Forelimb muscle (tissue), 1 donor: ENCODE results near the gene WNK2. TPM values are rescaled to one million over a fixed set of nuclear protein-coding genes. Genes with fewer than 3 reads are reported as not detected.

ENCODE experiments used
- DNase-seq: peaks from one replicate; pipeline ENCODE4 v3.0.0-alpha.2; 2013; ENCODE audit warnings: low read depth
- polyA plus RNA-seq: library from polyadenylated mRNA; unstranded; fragments of 120-200 nt; gene quantifications from one replicate; pipeline ENCODE4 v1.2.1, GENCODE V29; 2013; ENCODE audit not compliant: insufficient read length

WNK2 gene
- polyA plus RNA-seq, 1 donor: 16.4 TPM

- DNase-seq: no peak
Measured at GRCh38 chr9:93266521-93267001, 82.6 kb downstream of the WNK2 start.

DNA sequence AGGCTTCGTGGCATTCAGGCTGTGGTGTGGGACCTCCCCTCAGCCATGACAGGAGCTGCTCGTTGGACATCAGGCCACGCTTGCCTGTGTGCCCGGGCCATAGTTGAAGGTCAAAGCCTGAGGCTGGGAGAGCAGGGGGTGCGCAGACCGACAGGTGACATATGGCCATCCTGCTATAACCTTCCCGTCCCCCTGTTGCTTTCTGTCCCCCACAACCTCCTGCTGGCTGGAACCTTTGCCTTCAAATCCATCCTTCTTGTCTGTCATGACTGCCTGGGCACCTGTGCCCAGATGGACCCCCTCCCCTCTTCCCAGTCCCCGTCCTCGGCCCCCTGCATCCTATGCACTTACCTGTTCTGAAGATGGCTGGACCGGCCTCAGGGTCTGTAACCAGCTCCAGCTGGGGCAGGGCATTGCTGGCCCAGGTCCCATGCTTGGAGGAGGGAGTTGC lies 83.2 kb downstream of the WNK2 start:
- DNase-seq: no peak

- DNase-seq: no peak
Measured at GRCh38 chr9:93267681-93268505, 84.0 kb downstream of the WNK2 start.

DNA sequence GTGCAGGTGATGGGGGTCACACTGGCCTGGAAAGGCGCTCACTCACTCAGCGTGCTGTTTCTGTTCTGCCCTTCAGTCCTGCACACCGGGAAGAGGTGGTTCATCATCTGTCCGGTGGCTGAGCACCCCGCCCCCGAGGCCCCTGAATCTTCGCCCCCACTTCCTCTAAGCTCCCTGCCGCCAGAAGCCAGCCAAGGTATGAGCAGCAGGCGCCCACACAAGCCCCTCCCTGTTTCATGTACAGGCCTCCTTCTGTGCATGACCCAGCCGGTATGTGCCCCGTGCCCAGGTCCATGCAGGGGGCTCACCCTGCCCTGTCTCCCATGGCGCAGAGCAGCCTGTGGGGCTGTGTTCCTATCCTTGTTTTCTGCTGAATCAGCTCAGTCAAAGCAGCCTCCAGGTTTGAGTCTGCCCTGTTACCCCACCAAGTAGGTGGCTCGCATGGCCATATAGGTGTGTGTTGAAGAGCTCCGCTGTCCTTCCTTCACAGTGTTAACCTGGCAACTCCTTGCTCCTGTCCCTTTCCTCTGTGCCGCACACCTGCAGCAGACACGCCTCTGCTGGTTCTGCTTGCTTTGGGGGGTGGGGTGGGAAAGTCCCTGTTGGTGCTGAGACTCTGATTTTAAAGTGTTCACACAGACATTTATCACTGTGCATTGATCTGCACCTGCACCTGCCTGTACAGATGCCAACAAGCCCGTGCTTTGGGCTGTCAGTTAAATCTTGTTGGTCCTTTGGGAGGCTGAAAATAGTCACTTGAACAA lies 84.8 kb downstream of the WNK2 start:
- no peak for DNase-seq

DNA sequence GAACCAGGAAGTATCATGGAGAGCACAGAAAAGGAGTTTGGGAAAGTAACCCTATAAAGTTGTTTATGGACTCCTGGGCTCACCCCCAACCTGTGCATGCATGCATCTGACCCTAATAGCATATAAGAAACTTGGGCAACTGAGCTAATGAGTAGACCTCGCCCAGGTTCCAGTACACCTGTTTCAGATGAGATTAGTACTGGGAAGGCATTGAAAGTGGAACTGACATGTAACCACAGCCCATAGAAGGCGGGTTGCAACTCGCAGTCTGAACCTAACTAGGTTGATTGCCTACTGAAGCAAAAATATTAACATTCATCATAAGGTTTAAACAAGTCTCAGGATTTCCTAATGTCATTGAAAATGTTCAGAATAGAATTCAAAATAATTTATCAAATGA lies 87.0 kb downstream of the WNK2 start:
- no peak for DNase-seq

DNA sequence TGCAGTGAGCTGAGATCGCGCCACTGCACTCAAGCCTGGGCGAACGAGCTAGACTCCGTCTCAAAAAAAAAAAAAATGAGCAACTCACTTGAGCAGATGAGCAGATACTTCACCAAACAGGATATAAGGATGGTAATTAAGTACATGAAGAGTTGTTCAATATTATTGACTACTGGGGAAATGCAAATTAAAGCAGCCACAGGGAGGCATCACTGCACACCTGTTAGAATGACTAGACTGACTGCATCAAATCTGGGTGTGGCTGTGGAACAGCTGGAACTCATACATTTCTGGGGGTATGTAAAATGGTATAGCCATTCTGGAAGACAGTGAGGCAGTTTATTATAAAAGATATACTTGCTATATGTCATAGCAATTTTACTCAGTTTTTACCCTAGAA lies 93.0 kb downstream of the WNK2 start:
- DNase-seq: no peak

DNA sequence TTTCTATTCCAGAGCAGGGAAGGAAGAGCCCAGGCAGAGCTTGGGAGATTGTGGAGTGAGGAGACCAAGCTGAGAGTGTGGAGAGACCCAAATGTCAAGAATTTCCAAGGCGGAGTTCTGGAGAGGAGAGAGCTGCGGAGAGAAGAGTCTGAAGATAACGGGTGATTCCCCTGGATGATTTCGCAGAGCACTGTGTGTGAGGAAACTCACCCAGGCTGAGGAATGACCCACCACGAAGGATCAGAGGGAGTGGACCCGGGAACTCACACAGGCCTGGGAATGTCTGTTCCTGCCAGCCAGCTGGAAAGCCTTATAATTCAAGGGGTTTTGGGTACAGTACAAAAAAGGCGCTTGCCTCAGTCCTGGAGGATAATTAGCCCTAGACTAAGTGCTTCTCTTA lies 94.2 kb downstream of the WNK2 start:
- no peak for DNase-seq

DNA sequence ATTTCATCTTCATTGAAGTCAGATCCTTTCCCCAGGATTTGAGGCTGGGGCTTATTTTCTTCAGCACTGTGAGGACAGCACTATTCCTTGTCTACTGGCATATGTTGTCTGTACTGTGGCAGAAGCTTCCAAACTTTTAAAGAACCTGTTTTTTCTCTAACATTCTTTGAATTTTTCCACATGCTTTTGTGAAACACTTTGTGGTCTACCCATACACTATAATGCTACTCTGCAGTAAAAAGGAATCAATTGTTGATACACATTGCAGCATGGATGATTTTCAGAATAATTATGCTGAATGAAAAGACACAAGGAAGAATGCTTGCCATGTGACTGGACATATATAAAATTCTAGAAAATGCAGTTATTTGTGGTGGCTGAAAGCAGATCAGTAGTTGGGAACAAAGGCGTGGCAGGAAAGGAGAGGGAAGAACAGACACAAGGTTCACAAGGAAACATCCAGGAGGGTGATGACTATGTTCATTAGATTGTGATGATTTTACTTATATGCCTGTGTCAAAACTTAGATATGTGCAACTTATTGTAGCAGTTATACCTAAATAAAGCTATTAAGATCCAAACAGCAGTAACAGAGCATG lies 96.8 kb downstream of the WNK2 start:
- DNase-seq: no peak

DNA sequence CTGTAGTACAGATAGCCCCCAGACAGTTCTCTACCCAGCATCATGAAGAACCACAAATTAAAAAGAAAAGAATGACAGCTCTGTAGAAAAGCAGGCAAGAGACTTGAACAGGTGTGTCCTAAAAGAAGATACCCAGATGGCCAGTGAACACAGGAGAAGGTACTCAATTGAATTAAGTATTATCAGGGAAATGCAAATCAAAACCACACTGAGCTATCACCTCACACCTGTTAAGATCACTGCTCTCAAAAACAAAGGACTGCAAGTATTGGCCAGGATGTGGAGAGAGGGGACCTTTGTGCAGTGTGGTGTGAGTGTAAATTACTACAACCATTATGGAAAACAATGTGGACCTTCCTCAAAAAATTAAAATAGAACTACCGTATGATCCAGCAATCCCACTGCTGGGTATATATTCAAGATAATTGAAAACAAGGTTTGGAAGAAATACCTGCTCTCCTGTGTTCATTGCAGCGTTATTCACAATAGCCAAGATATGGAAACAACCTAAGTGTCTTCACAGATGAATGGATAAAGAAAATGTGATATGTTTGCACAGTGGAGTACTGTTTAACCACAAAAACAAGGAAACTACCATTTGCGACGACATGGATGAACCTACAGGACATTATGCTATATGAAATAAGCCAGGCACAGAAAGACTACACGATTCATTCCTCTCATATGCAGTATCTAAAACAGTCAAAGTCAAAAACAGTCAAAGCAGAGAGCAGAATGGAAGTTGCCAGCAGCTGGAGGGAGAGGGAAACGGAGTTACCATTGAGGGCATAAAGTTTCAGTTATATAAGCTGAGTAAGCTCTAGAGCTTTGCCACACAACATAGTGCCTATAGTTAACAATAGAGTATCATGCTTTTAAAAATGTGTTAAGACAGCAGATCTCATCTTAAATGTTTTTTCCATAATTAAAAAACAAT lies 102.6 kb downstream of the WNK2 start:
- DNase-seq: no peak

GRCh38 chr9:93287189-93287552 lies 103.2 kb downstream of the WNK2 start:
- DNase-seq: no peak

DNA sequence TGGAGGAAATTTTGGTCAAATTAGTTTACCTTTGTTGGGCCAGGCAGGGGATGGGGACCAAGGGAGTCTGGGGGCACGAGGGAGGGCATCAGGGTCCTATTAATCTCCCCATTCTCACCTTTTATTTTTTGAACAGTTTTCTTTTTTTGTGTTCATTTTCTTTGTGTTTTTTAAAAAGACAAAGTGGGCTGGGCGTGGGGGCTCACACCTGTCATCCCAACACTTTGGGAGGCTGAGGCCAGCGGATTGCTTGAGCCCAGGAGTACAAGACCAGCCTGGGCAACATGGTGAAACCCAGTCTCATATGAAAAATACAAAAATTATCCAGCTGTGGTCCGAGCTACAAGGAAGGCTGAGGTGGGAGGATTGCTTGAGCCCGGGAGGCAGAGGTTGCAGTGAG lies 103.7 kb downstream of the WNK2 start:
- DNase-seq: no peak

DNA sequence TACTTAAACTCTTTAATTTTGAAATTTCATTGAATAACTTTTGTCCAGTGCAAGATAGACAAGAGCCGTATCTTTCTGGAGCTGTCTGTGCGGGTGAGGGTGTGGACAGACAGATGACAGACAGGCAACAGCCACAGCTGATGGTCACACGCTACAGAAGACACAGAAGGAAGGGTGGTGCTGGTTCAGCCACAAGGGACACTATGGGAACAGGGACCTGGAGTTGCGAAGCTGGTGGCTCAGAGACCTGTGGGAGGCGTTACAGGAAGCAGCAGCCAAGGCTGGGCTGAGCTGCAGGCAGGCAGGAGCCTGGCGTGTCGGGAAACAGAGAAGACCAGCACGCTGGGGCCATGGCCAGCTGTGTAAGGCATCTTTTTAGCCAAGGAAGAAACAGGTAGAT lies 104.4 kb downstream of the WNK2 start:
- DNase-seq: no peak

DNA sequence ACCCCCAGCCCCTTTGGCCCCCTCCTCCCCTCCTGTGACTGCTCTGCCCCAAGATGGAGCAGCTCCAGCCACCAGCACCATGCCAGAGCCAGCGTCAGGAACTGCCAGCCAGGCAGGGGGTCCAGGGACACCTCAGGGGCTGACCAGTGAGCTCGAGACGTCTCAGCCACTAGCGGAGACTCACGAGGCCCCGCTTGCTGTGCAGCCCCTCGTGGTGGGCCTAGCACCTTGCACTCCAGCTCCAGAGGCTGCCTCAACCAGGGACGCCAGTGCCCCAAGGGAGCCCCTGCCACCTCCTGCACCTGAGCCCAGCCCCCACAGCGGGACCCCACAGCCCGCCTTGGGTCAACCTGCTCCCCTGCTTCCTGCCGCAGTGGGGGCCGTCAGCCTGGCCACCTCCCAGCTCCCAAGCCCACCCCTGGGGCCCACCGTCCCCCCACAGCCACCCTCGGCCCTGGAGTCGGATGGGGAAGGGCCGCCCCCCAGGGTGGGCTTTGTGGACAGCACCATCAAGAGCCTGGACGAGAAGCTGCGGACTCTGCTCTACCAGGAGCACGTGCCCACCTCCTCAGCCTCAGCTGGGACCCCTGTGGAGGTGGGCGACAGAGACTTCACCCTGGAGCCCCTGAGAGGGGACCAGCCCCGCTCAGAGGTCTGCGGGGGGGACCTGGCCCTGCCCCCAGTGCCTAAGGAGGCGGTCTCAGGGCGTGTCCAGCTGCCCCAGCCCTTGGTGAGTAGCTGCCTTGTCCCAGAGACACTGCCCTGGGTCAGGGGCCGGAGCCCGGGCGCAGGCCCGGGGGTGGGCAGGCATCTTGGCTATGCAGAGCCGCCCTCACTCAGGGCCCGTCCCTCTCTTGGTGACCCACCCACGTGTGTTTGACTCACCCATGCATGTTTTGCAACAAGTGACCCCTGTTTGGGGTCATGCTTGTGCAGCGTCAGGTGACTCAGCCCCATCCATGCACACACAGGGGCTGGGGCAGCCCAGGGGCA lies 105.2 kb downstream of the WNK2 start:
- DNase-seq: no peak

- DNase-seq: no peak
Measured at GRCh38 chr9:93290495-93291434, 106.8 kb downstream of the WNK2 start.

GRCh38 chr9:93291536-93292287 lies 107.8 kb downstream of the WNK2 start:
- no peak for DNase-seq

GRCh38 chr9:93292288-93292615 lies 108.3 kb downstream of the WNK2 start:
- no peak for DNase-seq

- DNase-seq: no peak
Measured at GRCh38 chr9:93292664-93293328, 108.9 kb downstream of the WNK2 start.

DNA sequence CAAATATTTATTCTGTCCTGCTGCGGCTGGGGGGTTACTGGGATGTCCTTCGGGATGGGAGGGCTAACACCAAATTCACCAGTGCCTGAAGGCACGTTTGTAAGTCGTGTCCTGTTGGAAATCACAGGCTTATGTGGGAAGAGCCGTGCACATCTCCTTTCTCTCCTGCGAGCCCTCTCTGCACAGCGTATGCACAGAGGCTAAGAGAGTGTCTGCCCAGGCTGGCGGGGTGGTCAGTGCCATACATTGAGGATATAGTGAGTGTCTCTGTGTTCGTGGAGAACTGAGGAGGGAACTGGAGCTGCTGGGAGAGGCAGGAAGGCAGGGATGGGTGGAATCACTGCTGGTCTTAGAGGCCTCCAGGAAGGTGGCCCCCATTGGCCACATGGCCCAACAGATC lies 110.1 kb downstream of the WNK2 start:
- DNase-seq: no peak
